GM21619 (cell line): Measurements from ENCODE around the gene GHR.

Experiments
- ATAC-seq: cut with Tn5 transposase; IDR thresholded peaks from one replicate; pipeline ENCODE4 v1.9.1; 2021; ENCODE audit not compliant: unreplicated experiment

GHR gene

GRCh38 chr5:42767491-42768105 lies 344.4 kb downstream of the GHR start:
- ATAC-seq = no peak

GRCh38 chr5:42768106-42768504 lies 344.9 kb downstream of the GHR start:
- no peak for ATAC-seq

GRCh38 chr5:42770003-42770402 lies 346.8 kb downstream of the GHR start:
- no peak for ATAC-seq
